Liver (tissue), 3 donors: ENCODE results near the gene PPARD.

Source experiments
- ATF3 ChIP-seq: IDR thresholded peaks from 2 replicates; pipeline ENCODE4 v1.6.1; 2016; ENCODE audit warnings: antibody characterized with exemption
- CTCF ChIP-seq: fragments of 150-350 bp; IDR thresholded peaks from 2 replicates; pipeline ENCODE4 v1.5.1; 2017; ENCODE audit warnings: improper control_type of control experiment, low read depth, low read length; ENCODE audit not compliant: missing input control
- EGR1 ChIP-seq, 2 donors: IDR thresholded peaks; 2 replicates each; pipeline ENCODE4 v1.6.1; 2016 to 2018; ENCODE audit warnings: antibody characterized with exemption in 2 of 2, low read depth in 2 of 2
- FOXA1 ChIP-seq: IDR thresholded peaks from 2 replicates; pipeline ENCODE4 v1.6.1; 2016; ENCODE audit warnings: antibody characterized with exemption
- GABPA ChIP-seq, 2 donors: IDR thresholded peaks in 1 of 2; conservative IDR thresholded peaks in 1 of 2; 2 replicates each; pipeline ENCODE4 v1.6.1; 2016; ENCODE audit warnings: antibody characterized with exemption in 2 of 2, mild to moderate bottlenecking in 1 of 2, moderate library complexity in 1 of 2
- HNF4A ChIP-seq, 2 donors: conservative IDR thresholded peaks; 2 replicates each; pipeline ENCODE4 v1.6.1; 2016; ENCODE audit warnings: antibody characterized with exemption in 2 of 2, mild to moderate bottlenecking in 2 of 2
- JUND ChIP-seq, 2 donors: IDR thresholded peaks; 2 replicates each; pipeline ENCODE4 v1.6.1; 2016; ENCODE audit warnings: antibody characterized with exemption in 2 of 2
- RAD21 ChIP-seq, 2 donors: IDR thresholded peaks; 2 replicates each; pipeline ENCODE4 v1.6.1; 2016; ENCODE audit warnings: antibody characterized with exemption in 2 of 2, mild to moderate bottlenecking in 2 of 2
- SP1 ChIP-seq: IDR thresholded peaks from 2 replicates; pipeline ENCODE4 v1.6.1; 2018; ENCODE audit warnings: antibody characterized with exemption, mild to moderate bottlenecking
- TAF1 ChIP-seq: conservative IDR thresholded peaks from 2 replicates; pipeline ENCODE4 v1.6.1; 2016; ENCODE audit warnings: antibody characterized with exemption, mild to moderate bottlenecking
- YY1 ChIP-seq: IDR thresholded peaks from 2 replicates; pipeline ENCODE4 v1.6.1; 2016; ENCODE audit warnings: antibody characterized with exemption, mild to moderate bottlenecking
- donor health status: healthy.
- donor health status: healthy.

- TF ChIP-seq JUND (IDR thresholded peaks at IDR 0.05) (no peak), CTCF (no peak), EGR1 (IDR thresholded peaks at IDR 0.05; ENCODE audit: low read depth in 2 of 2) (no peak), TAF1 (no peak), YY1 (no peak), RAD21 (IDR thresholded peaks at IDR 0.05) (no peak), ATF3 (no peak), HNF4A (conservative IDR thresholded peaks at IDR 0.05) (no peak), SP1 (no peak), GABPA (IDR thresholded peaks at IDR 0.05 in 1 of 2, conservative IDR thresholded peaks at IDR 0.05 in 1 of 2) (no peak), FOXA1 (no peak)
Observed at GRCh38 chr6:35396991-35397390, 54.6 kb downstream of the PPARD start.
